Thymus (tissue), 11 donors: ENCODE results near the gene FILIP1L. TPM values are rescaled to one million over a fixed set of nuclear protein-coding genes. Genes with fewer than 3 reads are reported as not detected.

Source experiments
- DNase-seq, 9 donors: peaks; one replicate each; pipeline ENCODE4 v3.0.0-alpha.2; 2013; ENCODE audit warnings: low spot score in 9 of 9, low read depth in 6 of 9, missing footprints in 1 of 9
- H3K27ac ChIP-seq, 2 donors: one replicate each; pipeline ENCODE4 v1.5.1; 2013; ENCODE audit warnings: control low read depth in 1 of 2, low read depth in 1 of 2, low read length in 1 of 2, mild to moderate bottlenecking in 1 of 2, moderate library complexity in 1 of 2
- H3K27me3 ChIP-seq, 2 donors: one replicate each; pipeline ENCODE4 v1.5.1; 2013; ENCODE audit warnings: low read length in 1 of 2; ENCODE audit not compliant: control insufficient read depth in 2 of 2, insufficient read depth in 1 of 2
- H3K36me3 ChIP-seq, 2 donors: one replicate each; pipeline ENCODE4 v1.5.1; 2013; ENCODE audit warnings: low read length in 1 of 2, mild to moderate bottlenecking in 1 of 2, moderate library complexity in 1 of 2; ENCODE audit not compliant: control insufficient read depth in 2 of 2, insufficient read depth in 2 of 2
- H3K4me1 ChIP-seq, 2 donors: one replicate each; pipeline ENCODE4 v1.5.1; 2013; ENCODE audit warnings: low read length in 2 of 2; ENCODE audit not compliant: control insufficient read depth in 2 of 2, insufficient read depth in 2 of 2
- H3K4me3 ChIP-seq, 2 donors: one replicate each; pipeline ENCODE4 v1.5.1; 2013; ENCODE audit warnings: low read length in 2 of 2, control low read depth in 1 of 2, mild to moderate bottlenecking in 1 of 2
- H3K9me3 ChIP-seq, 2 donors: one replicate each; pipeline ENCODE4 v1.5.1; 2013; ENCODE audit warnings: low read length in 1 of 2, mild to moderate bottlenecking in 1 of 2; ENCODE audit not compliant: control insufficient read depth in 2 of 2, insufficient read depth in 1 of 2
- WGBS: extraction: QIAGEN DNeasy Blood & Tissue Kit; methylation state at CpG from one replicate; pipeline ENCODE4 v1.1.7; 2013; 5-methylcytosine and 5-hydroxymethylcytosine counted together
- polyA plus RNA-seq: library from polyadenylated mRNA; stranded (reverse); fragments of 200-250 nt; gene quantifications from one replicate; pipeline ENCODE4 v1.2.3, GENCODE V29; 2013
- total RNA-seq: library from RNA; stranded (reverse); fragments of 120-200 nt; gene quantifications from one replicate; pipeline ENCODE4 v1.2.4, GENCODE V29; 2013
- donor health status: healthy.

Gene FILIP1L
- total and polyA plus RNA-seq, 2 donors = 6.6 to 15.5 TPM

DNA sequence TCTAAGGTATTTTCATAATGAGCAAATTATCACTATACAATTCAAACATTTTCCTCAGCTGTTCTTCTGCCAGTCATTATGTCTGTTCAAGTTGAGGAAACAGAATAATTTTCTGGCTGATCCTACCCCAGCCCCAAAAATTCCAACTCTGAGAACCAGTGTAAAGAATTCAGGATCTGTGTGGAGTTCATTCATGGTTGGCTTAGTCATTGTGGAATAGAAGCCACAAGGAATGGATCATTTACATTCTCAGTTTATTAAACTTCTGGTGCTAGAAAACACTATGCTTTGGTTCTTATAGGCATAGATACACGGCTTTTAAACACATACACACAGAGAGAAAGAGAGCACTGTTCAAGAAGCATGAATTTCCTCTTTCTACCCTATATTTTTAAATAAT is 162.0 kb downstream of the FILIP1L start:
- 96% methylated on average over 1 of the region's 1 CpG for WGBS

DNA sequence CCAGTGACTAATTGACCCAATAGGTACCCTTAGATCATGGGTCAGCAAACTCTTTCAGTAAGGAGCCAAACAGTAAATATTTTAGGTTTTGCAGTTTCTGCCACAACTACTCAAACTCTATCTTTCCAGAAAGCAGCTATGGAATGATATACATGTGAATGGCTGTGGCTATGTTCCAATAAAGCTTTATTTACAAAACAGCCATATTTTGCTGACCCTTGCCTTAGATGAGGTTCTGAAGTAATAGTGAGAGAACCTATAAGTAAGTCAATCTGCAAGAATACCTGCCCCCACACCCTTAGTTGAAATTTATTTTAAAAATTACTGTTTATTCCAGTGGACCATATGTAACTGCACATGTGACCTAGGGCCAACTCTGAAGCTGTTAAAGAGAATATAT is 162.6 kb downstream of the FILIP1L start:
- Histone ChIP-seq H3K9me3 (peaks cover 0 to 2% of the 10 kb centered on the region in 2 donors), H3K27ac (no peak overlapping the region), H3K36me3 (no peaks in the 10 kb centered on the region), H3K4me1 (peaks cover 0 to 3% of the 10 kb centered on the region in 2 donors), H3K27me3 (no peaks in the 10 kb centered on the region), H3K4me3 (no peak overlapping the region)
- DNase-seq = no peak

More for the DNA sequence above, 162.0 kb downstream of the FILIP1L start:
- no peak for DNase-seq
- Histone ChIP-seq H3K36me3 (no peaks in the 10 kb centered on the region), H3K9me3 (peaks cover 0 to 2% of the 10 kb centered on the region in 2 donors), H3K4me1 (peaks cover 0 to 3% of the 10 kb centered on the region in 2 donors), H3K4me3 (no peak overlapping the region), H3K27ac (no peak overlapping the region), H3K27me3 (no peaks in the 10 kb centered on the region)

DNA sequence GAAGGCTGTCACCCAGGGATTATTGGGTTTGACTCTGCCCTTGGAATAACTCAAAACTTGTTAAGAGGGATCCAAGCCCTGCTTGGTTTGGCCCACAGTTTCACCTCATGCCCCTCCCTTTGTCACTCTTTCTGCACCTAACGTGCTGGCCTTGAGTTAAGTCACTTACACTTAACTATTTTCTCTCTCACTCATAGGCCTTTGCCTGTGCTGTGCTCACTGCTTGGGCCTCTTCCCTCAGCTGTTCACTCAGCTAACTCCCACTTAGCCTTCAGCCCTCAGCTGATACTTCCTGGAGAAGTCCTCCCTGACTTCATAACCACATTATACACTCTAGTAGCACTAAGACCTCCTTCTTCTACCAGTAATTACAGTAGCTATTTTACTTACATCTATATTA is 163.4 kb downstream of the FILIP1L start:
- Histone ChIP-seq H3K36me3 (no peaks in the 10 kb centered on the region), H3K27me3 (no peaks in the 10 kb centered on the region), H3K9me3 (peaks cover 0 to 2% of the 10 kb centered on the region in 2 donors), H3K27ac (no peak overlapping the region), H3K4me1 (peaks cover 0 to 3% of the 10 kb centered on the region in 2 donors), H3K4me3 (no peak overlapping the region)
- no peak for DNase-seq
- WGBS = 100% methylated on average over 1 of the region's 1 CpG

GRCh38 chr3:99949956-99950670 is 164.2 kb downstream of the FILIP1L start:
- Histone ChIP-seq H3K4me1 (peaks cover 0 to 3% of the 10 kb centered on the region in 2 donors), H3K27me3 (no peaks in the 10 kb centered on the region)
- WGBS = 97% methylated on average over 5 of the region's 5 CpGs

GRCh38 chr3:99948467-99949089 is 165.7 kb downstream of the FILIP1L start:
- Histone ChIP-seq H3K4me3 (no peak overlapping the region), H3K9me3 (peaks cover 0 to 2% of the 10 kb centered on the region in 2 donors), H3K4me1 (peaks cover 0 to 3% of the 10 kb centered on the region in 2 donors), H3K36me3 (no peaks in the 10 kb centered on the region), H3K27me3 (no peaks in the 10 kb centered on the region), H3K27ac (no peak overlapping the region)
- no peak for DNase-seq
- 100% methylated on average over 1 of the region's 1 CpG for WGBS

More at GRCh38 chr3:99949956-99950670, 164.2 kb downstream of the FILIP1L start:
- no peak for DNase-seq
- no peak overlapping the region for H3K4me3 ChIP-seq
- H3K9me3 ChIP-seq = peaks cover 0 to 2% of the 10 kb centered on the region in 2 donors
- H3K36me3 ChIP-seq = no peaks in the 10 kb centered on the region
- H3K27ac ChIP-seq = no peak overlapping the region

DNA sequence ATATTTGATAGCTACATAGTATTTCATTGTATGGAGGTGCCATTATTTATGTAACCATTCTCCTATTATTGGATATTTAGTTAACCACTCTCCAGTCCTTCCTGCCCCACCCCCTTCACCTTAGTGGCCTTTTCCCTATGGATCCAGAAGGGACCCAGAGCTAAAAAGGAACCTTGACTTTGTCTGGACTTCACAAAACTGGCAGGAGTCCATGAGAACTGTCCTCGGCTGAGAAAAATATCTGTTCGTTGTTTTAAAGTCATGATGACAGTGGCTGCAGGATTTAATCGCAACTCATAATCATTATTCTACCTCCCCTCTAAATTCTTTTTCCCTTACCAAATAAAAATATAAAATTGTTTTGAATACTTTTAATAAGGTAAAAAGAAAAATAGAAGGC is 166.9 kb downstream of the FILIP1L start:
- no peak overlapping the region for H3K27ac ChIP-seq
- H3K4me1 ChIP-seq = peaks cover 0 to 3% of the 10 kb centered on the region in 2 donors

DNA sequence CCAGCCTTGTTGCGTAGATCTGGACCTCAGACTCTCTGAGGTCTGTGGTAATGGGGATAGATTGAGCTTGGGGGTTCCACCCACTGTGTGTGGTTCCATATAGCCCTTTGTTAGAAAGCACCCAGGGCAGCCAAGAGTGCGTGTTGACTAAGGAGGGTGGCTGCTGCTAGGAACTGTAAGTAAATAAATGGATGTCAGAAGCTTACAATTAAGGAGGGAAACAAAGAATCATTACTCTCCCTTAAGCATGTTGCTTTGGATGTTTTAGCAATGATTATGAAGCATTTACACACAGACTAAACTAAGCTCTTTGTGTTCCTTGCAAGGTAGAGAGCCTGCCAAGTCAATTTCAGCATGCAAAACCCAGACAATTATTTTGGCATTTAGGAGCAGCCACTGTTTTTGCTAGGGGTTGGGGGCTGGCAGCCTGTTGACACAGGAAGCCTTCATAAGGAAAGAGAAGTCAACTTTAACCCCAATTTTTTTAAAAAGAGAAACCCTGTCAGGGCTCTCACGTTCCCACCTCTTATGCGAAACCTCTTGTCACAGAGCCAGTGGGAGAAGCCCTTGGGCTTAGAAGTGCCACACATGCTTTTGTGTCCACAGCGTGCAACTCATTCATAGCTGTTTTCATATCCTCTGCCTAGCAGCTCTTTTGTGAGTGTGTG is 168.8 kb downstream of the FILIP1L start:
- Histone ChIP-seq H3K36me3 (no peaks in the 10 kb centered on the region), H3K9me3 (no peaks in the 10 kb centered on the region), H3K27me3 (no peaks in the 10 kb centered on the region), H3K27ac (no peak overlapping the region), H3K4me3 (no peak overlapping the region), H3K4me1 (no peaks in the 10 kb centered on the region)
- WGBS = 91% methylated on average over 5 of the region's 5 CpGs
- no peak for DNase-seq

More for the DNA sequence above, 166.9 kb downstream of the FILIP1L start:
- Histone ChIP-seq H3K36me3 (no peaks in the 10 kb centered on the region), H3K4me3 (no peak overlapping the region), H3K27me3 (no peaks in the 10 kb centered on the region), H3K9me3 (peaks cover 0 to 2% of the 10 kb centered on the region in 2 donors)
- 96% methylated on average over 3 of the region's 3 CpGs for WGBS
- DNase-seq = no peak

- no peak overlapping the region for H3K27ac ChIP-seq
- H3K9me3 ChIP-seq = no peaks in the 10 kb centered on the region
- DNase-seq = no peak
- no peak overlapping the region for H3K4me3 ChIP-seq
- no peaks in the 10 kb centered on the region for H3K4me1 ChIP-seq
- no peaks in the 10 kb centered on the region for H3K36me3 ChIP-seq
- WGBS = 91% methylated on average over 4 of the region's 4 CpGs
- H3K27me3 ChIP-seq = no peaks in the 10 kb centered on the region
Observed at GRCh38 chr3:99943931-99944761, 170.2 kb downstream of the FILIP1L start.
